ENCODE measurements around the gene H3-3A. TPM values are rescaled to one million over a fixed set of nuclear protein-coding genes. Genes with fewer than 3 reads are reported as not detected.

Gene H3-3A
- total and polyA plus RNA-seq, 4 donors: 76.6 to 338 (median 189) TPM

GRCh38 chr1:226063977-226064815 lies 1.7 kb downstream of the H3-3A start:
- no peak for DNase-seq (ENCODE audit: low spot score)
- Histone ChIP-seq H3K36me3 (ENCODE audit: control insufficient read depth in 4 of 4, insufficient read depth in 3 of 4, low read depth in 1 of 4, low read length in 3 of 4) (peaks cover 4 to 28% (median 18%) of the 10 kb centered on the region in 4 donors), H3K9ac (ENCODE audit: low read depth in 1 of 2, low read length in 2 of 2) (peak overlapping the region; percentile 98), H3K9me3 (ENCODE audit: control insufficient read depth in 4 of 4, low read length in 3 of 4) (no peaks in the 10 kb centered on the region), H3K4me1 (ENCODE audit: control insufficient read depth in 4 of 4, insufficient read depth in 4 of 4, low read length in 3 of 4) (peaks cover 0 to 29% (median 24%) of the 10 kb centered on the region in 4 donors), H3K4me3 (ENCODE audit: low read depth in 1 of 3, low read length in 3 of 3) (peak overlapping the region; percentile 88 to 96 (median 93)), H3K27me3 (ENCODE audit: control insufficient read depth in 4 of 4, insufficient read depth in 4 of 4, low read length in 3 of 4) (no peaks in the 10 kb centered on the region), H3K27ac (ENCODE audit: low read depth in 1 of 2, low read length in 2 of 2) (peak overlapping the region; percentile 92 to 99)
- WGBS: under 1% methylated on average over 17 of the region's 17 CpGs
- TF ChIP-seq RXRA (IDR thresholded peaks at IDR 0.05) (no peak), EGR1 (IDR thresholded peaks at IDR 0.05; ENCODE audit: low read depth in 2 of 2) (no peak), RAD21 (IDR thresholded peaks at IDR 0.05) (peak; percentile 9 to 54), ZBTB33 (IDR thresholded peaks at IDR 0.05) (no peak), TAF1 (conservative IDR thresholded peaks at IDR 0.05) (peak; percentile 95), YY1 (IDR thresholded peaks at IDR 0.05) (peak; percentile 6), HNF4G (IDR thresholded peaks at IDR 0.05) (no peak), MAX (IDR thresholded peaks at IDR 0.05) (no peak), GABPA (IDR thresholded peaks at IDR 0.05 in 1 of 2, conservative IDR thresholded peaks at IDR 0.05 in 1 of 2) (no peak), REST (IDR thresholded peaks at IDR 0.05) (no peak), FOXA1 (IDR thresholded peaks at IDR 0.05) (no peak), CTCF (IDR thresholded peaks at IDR 0.05; ENCODE audit: low read depth, low read length, missing input control) (peak; percentile 55), JUND (IDR thresholded peaks at IDR 0.05) (no peak), HNF4A (conservative IDR thresholded peaks at IDR 0.05) (peak in 1 of 2 donors; percentile 6), NR2F2 (IDR thresholded peaks at IDR 0.05) (no peak), SP1 (IDR thresholded peaks at IDR 0.05) (no peak), ATF3 (IDR thresholded peaks at IDR 0.05) (no peak), FOXA2 (IDR thresholded peaks at IDR 0.05) (no peak)

Measured in liver (tissue), 9 donors.